SK-N-SH treated with all-trans-retinoic acid at 6 μM for 48 hours (cell line): ENCODE measurements around the gene TMUB2.

ENCODE experiments used
- ATAC-seq: fragments of 200-7000 bp; cut with Tn5 transposase; 3 replicates; pipeline ENCODE4 v1.9.1; 2020; ENCODE audit warnings: mild to moderate bottlenecking, moderate library complexity
- ARNTL ChIP-seq: fragments of 450-650 bp; formaldehyde crosslinking; IDR thresholded peaks from 2 replicates; pipeline ENCODE4 v1.5.0; 2020; ENCODE audit warnings: low read depth, mild to moderate bottlenecking, moderate library complexity, borderline replicate concordance
- BACH2 ChIP-seq: fragments of 250-450 bp; sonication (Bioruptor Pico); IDR thresholded peaks from 2 replicates; pipeline ENCODE4 v1.9.0; 2021; ENCODE audit warnings: mild to moderate bottlenecking, borderline replicate concordance
- CSDC2 ChIP-seq: fragments of 250-450 bp; sonication (Bioruptor Pico); IDR thresholded peaks from 2 replicates; pipeline ENCODE4 v1.5.0; 2020; ENCODE audit warnings: mild to moderate bottlenecking, moderate library complexity
- CSRNP3 ChIP-seq: fragments of 250-450 bp; sonication (Bioruptor Pico); IDR thresholded peaks from 2 replicates; pipeline ENCODE4 v1.5.1; 2021; ENCODE audit warnings: mild to moderate bottlenecking, moderate library complexity
- ESRRG ChIP-seq: fragments of 250-450 bp; sonication (Bioruptor Pico); IDR thresholded peaks from 2 replicates; pipeline ENCODE4 v1.6.1; 2021; ENCODE audit warnings: mild to moderate bottlenecking
- GLIS3 ChIP-seq: fragments of 250-450 bp; sonication (Bioruptor Pico); IDR thresholded peaks from 2 replicates; pipeline ENCODE4 v1.5.0; 2020; ENCODE audit warnings: mild to moderate bottlenecking, moderate library complexity
- ISL1 ChIP-seq: fragments of 250-450 bp; sonication (Bioruptor Pico); IDR thresholded peaks from 2 replicates; pipeline ENCODE4 v2.1.2; 2022; ENCODE audit warnings: mild to moderate bottlenecking, moderate library complexity
- OSR1 ChIP-seq: fragments of 250-450 bp; sonication (Bioruptor Pico); IDR thresholded peaks from 2 replicates; pipeline ENCODE4 v1.8.0; 2022; ENCODE audit warnings: moderate library complexity, mild to moderate bottlenecking, inconsistent platforms
- PATZ1 ChIP-seq: fragments of 250-450 bp; sonication (Bioruptor Pico); IDR thresholded peaks from 2 replicates; pipeline ENCODE4 v1.8.0; 2020; ENCODE audit warnings: mild to moderate bottlenecking, moderate library complexity, borderline replicate concordance
- PPARA ChIP-seq: fragments of 250-450 bp; sonication (Bioruptor Pico); IDR thresholded peaks from 2 replicates; pipeline ENCODE4 v1.5.0; 2020; ENCODE audit warnings: mild to moderate bottlenecking, borderline replicate concordance
- RARB ChIP-seq: fragments of 250-450 bp; sonication (Bioruptor Pico); IDR thresholded peaks from 2 replicates; pipeline ENCODE4 v1.8.0; 2021; ENCODE audit warnings: mild to moderate bottlenecking, moderate library complexity
- SNAI2 ChIP-seq: fragments of 250-450 bp; sonication (Bioruptor Pico); IDR thresholded peaks from 2 replicates; pipeline ENCODE4 v1.5.0; 2020; ENCODE audit warnings: mild to moderate bottlenecking, moderate library complexity
- TCF4 ChIP-seq: fragments of 250-450 bp; sonication (Bioruptor Pico); IDR thresholded peaks from 2 replicates; pipeline ENCODE4 v1.8.0; 2021; ENCODE audit warnings: mild to moderate bottlenecking, moderate library complexity, borderline replicate concordance
- TOX ChIP-seq: fragments of 250-450 bp; sonication (Bioruptor Pico); IDR thresholded peaks from 2 replicates; pipeline ENCODE4 v1.8.0; 2021; ENCODE audit warnings: mild to moderate bottlenecking, moderate library complexity, borderline replicate concordance
- ZC3H10 ChIP-seq: fragments of 250-450 bp; sonication (Bioruptor Pico); IDR thresholded peaks from 2 replicates; pipeline ENCODE4 v1.5.1; 2021; ENCODE audit warnings: mild to moderate bottlenecking, moderate library complexity
- ZFP3 ChIP-seq: fragments of 250-450 bp; sonication (Bioruptor Pico); IDR thresholded peaks from 2 replicates; pipeline ENCODE4 v1.5.0; 2020; ENCODE audit warnings: mild to moderate bottlenecking, moderate library complexity
- ZFP30 ChIP-seq: fragments of 450-650 bp; formaldehyde crosslinking; IDR thresholded peaks from 2 replicates; pipeline ENCODE4 v1.5.0; 2022; ENCODE audit warnings: mild to moderate bottlenecking, moderate library complexity
- ZNF565 ChIP-seq: fragments of 450-650 bp; formaldehyde crosslinking; conservative IDR thresholded peaks from 2 replicates; pipeline ENCODE4 v1.5.0; 2020; ENCODE audit warnings: low read depth, mild to moderate bottlenecking, moderate library complexity
- ZNF70 ChIP-seq: fragments of 450-650 bp; formaldehyde crosslinking; IDR thresholded peaks from 2 replicates; pipeline ENCODE4 v1.5.0; 2020; ENCODE audit warnings: mild to moderate bottlenecking, moderate library complexity
- ZNF8 ChIP-seq: fragments of 450-650 bp; formaldehyde crosslinking; IDR thresholded peaks from 2 replicates; pipeline ENCODE4 v1.5.0; 2020; ENCODE audit warnings: mild to moderate bottlenecking, moderate library complexity
- TF ChIP-seq, protein P1 (sequence below): fragments of 250-450 bp; sonication (Bioruptor Pico); IDR thresholded peaks from 2 replicates; pipeline ENCODE4 v1.5.0; 2020; ENCODE audit warnings: mild to moderate bottlenecking, moderate library complexity
- TF ChIP-seq, protein P2 (sequence below): fragments of 250-450 bp; sonication (Bioruptor Pico); IDR thresholded peaks from 2 replicates; pipeline ENCODE4 v1.8.0; 2021; ENCODE audit warnings: low read depth, mild to moderate bottlenecking, moderate library complexity, borderline replicate concordance

The TMUB2 gene

GRCh38 chr17:44214230-44214494, 27.4 kb downstream of the TMUB2 start:
- no peak for ATAC-seq
- TF ChIP-seq, protein P1, sequence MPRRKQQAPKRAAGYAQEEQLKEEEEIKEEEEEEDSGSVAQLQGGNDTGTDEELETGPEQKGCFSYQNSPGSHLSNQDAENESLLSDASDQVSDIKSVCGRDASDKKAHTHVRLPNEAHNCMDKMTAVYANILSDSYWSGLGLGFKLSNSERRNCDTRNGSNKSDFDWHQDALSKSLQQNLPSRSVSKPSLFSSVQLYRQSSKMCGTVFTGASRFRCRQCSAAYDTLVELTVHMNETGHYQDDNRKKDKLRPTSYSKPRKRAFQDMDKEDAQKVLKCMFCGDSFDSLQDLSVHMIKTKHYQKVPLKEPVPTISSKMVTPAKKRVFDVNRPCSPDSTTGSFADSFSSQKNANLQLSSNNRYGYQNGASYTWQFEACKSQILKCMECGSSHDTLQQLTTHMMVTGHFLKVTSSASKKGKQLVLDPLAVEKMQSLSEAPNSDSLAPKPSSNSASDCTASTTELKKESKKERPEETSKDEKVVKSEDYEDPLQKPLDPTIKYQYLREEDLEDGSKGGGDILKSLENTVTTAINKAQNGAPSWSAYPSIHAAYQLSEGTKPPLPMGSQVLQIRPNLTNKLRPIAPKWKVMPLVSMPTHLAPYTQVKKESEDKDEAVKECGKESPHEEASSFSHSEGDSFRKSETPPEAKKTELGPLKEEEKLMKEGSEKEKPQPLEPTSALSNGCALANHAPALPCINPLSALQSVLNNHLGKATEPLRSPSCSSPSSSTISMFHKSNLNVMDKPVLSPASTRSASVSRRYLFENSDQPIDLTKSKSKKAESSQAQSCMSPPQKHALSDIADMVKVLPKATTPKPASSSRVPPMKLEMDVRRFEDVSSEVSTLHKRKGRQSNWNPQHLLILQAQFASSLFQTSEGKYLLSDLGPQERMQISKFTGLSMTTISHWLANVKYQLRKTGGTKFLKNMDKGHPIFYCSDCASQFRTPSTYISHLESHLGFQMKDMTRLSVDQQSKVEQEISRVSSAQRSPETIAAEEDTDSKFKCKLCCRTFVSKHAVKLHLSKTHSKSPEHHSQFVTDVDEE: no peak
- TF ChIP-seq OSR1 (CRISPR knock-in tag) (no peak), ZNF565 (CRISPR knock-in tag) (no peak), ZFP3 (CRISPR knock-in tag) (no peak), ZC3H10 (CRISPR knock-in tag) (no peak), RARB (CRISPR knock-in tag) (no peak), ZFP30 (no peak), CSRNP3 (CRISPR knock-in tag) (no peak), ARNTL (CRISPR knock-in tag) (no peak), ZNF8 (CRISPR knock-in tag) (no peak), ESRRG (no peak), SNAI2 (CRISPR knock-in tag) (no peak), CSDC2 (CRISPR knock-in tag) (no peak), PPARA (CRISPR knock-in tag) (no peak), BACH2 (CRISPR knock-in tag) (no peak), ISL1 (CRISPR knock-in tag) (no peak), GLIS3 (no peak), TCF4 (CRISPR knock-in tag) (no peak)

DNA sequence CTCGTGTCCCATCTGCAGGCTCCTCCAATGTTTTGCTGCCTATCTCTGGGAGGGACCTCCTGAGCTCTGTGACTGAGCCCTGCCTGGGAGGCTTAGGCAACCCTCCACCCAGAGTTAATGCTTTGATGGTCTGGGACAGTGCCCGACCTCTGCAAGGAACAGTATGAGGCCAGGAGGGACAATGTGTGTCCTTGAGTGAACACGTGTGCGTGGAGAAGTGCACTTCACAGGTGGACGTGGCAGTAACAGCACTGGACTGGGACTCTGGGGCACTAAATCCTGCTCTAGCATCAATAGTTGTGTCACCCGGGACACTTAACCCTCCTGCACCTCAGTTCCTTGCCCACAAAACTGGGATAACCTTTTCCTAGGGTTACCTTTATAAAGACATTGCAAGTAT, 28.1 kb downstream of the TMUB2 start:
- no peak for TF ChIP-seq ESRRG
- no peak for TF ChIP-seq OSR1 (CRISPR knock-in tag)
- TF ChIP-seq, protein P2, sequence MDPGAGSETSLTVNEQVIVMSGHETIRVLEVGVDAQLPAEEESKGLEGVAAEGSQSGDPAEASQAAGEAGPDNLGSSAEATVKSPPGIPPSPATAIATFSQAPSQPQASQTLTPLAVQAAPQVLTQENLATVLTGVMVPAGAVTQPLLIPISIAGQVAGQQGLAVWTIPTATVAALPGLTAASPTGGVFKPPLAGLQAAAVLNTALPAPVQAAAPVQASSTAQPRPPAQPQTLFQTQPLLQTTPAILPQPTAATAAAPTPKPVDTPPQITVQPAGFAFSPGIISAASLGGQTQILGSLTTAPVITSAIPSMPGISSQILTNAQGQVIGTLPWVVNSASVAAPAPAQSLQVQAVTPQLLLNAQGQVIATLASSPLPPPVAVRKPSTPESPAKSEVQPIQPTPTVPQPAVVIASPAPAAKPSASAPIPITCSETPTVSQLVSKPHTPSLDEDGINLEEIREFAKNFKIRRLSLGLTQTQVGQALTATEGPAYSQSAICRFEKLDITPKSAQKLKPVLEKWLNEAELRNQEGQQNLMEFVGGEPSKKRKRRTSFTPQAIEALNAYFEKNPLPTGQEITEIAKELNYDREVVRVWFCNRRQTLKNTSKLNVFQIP (CRISPR knock-in tag): no peak
- TF ChIP-seq ZNF8 (CRISPR knock-in tag): no peak
- TF ChIP-seq CSDC2 (CRISPR knock-in tag): no peak
- TF ChIP-seq ZFP3 (CRISPR knock-in tag): no peak
- TF ChIP-seq PPARA (CRISPR knock-in tag): no peak
- TF ChIP-seq, protein P1: no peak
- no peak for TF ChIP-seq ZNF70 (CRISPR knock-in tag)
- TF ChIP-seq ZFP30: no peak
- no peak for TF ChIP-seq RARB (CRISPR knock-in tag)
- no peak for TF ChIP-seq TOX (CRISPR knock-in tag)
- TF ChIP-seq GLIS3: no peak
- no peak for TF ChIP-seq CSRNP3 (CRISPR knock-in tag)
- no peak for TF ChIP-seq ZNF565 (CRISPR knock-in tag)
- TF ChIP-seq PATZ1: no peak
- no peak for TF ChIP-seq ARNTL (CRISPR knock-in tag)
- TF ChIP-seq ISL1 (CRISPR knock-in tag): no peak
- no peak for ATAC-seq
